HEK293 (cell line): Measurements from ENCODE around the gene PLPPR2.

Experiments used
- CTCF ChIP-seq: fragments of 450-650 bp; formaldehyde crosslinking; IDR thresholded peaks from 2 replicates; pipeline ENCODE4 v1.5.1; 2016; ENCODE audit warnings: missing biosample characterization, missing genetic modification characterization
- YY1 ChIP-seq: fragments of 450-650 bp; formaldehyde crosslinking; IDR thresholded peaks from 2 replicates; pipeline ENCODE4 v1.5.1; 2018; ENCODE audit warnings: missing biosample characterization, missing genetic modification characterization
- ZNF274 ChIP-seq, 2 experiments: fragments of 200-500 bp in 1 of 2; fragments of 450-650 bp in 1 of 2; sonication (Bioruptor generic) in 1 of 2; formaldehyde crosslinking in 1 of 2; IDR thresholded peaks; 2 replicates each; pipeline versions ENCODE4 v1.5.1 to v1.6.1; 2014 to 2016; ENCODE audit warnings: borderline replicate concordance in 1 of 2, inconsistent platforms in 1 of 2, low read length in 1 of 2, missing biosample characterization in 1 of 2, missing genetic modification characterization in 1 of 2
- ZNF280C ChIP-seq: fragments of 450-650 bp; formaldehyde crosslinking; IDR thresholded peaks from 2 replicates; pipeline ENCODE4 v1.5.1; 2016; ENCODE audit warnings: missing biosample characterization, missing genetic modification characterization
- ZNF664 ChIP-seq: fragments of 450-650 bp; formaldehyde crosslinking; IDR thresholded peaks from 2 replicates; pipeline ENCODE4 v1.5.1; 2016; ENCODE audit warnings: missing biosample characterization, missing genetic modification characterization
- ZNF791 ChIP-seq: fragments of 450-650 bp; formaldehyde crosslinking; IDR thresholded peaks from 2 replicates; pipeline ENCODE4 v1.5.1; 2016; ENCODE audit warnings: missing biosample characterization, missing genetic modification characterization

- TF ChIP-seq ZNF664 (tag by site-specific recombination): no peak
- no peak for TF ChIP-seq ZNF274 (IDR thresholded peaks at IDR 0.05; ENCODE audit: low read length)
- TF ChIP-seq ZNF274 (tag by site-specific recombination; IDR thresholded peaks at IDR 0.05; ENCODE audit: borderline replicate concordance): no peak
- TF ChIP-seq ZNF280C (tag by site-specific recombination): no peak
- TF ChIP-seq CTCF (tag by site-specific recombination): no peak
- TF ChIP-seq ZNF791 (tag by site-specific recombination): no peak
- TF ChIP-seq YY1 (tag by site-specific recombination): no peak
Observed at GRCh38 chr19:11306337-11306736, 48.9 kb upstream of the PLPPR2 start.
